ENCODE data around the gene FOXE1. TPM values are rescaled to one million over a fixed set of nuclear protein-coding genes. Genes with fewer than 3 reads are reported as not detected.

The FOXE1 gene
- total and polyA plus RNA-seq, 4 donors = not detected

DNA sequence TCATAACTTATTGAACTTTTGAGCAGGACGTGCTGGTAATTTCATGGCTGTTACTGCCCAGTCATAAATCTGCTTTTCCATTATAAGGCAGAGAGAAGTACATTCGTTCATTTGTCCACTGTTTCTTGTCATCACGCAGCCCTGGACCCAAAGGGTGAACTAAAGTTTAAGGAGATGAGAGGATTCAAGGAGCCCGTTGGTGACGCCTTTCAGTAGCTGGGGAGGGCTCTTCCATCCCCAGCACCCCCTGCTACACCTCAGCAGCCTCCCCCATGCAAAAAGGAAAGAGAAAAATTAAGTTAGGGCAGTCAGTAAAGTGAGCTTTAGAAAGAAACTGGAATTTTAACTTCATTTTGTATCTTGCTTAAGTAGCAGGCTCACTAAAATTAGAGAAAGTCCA lies 2.9 kb downstream of the FOXE1 start:
- Histone ChIP-seq H3K9me3 (ENCODE audit: control insufficient read depth in 4 of 4, low read length in 3 of 4) (peaks cover 0 to 12% (median 0%) of the 10 kb centered on the region in 4 donors), H3K9ac (ENCODE audit: low read depth in 1 of 2, low read length in 2 of 2) (no peak overlapping the region), H3K27ac (ENCODE audit: low read depth in 1 of 2, low read length in 2 of 2) (no peak overlapping the region), H3K4me1 (ENCODE audit: control insufficient read depth in 4 of 4, insufficient read depth in 4 of 4, low read length in 3 of 4) (peaks cover 10 to 18% (median 14%) of the 10 kb centered on the region in 4 donors), H3K4me3 (ENCODE audit: low read depth in 1 of 3, low read length in 3 of 3) (no peak overlapping the region), H3K27me3 (ENCODE audit: control insufficient read depth in 4 of 4, insufficient read depth in 4 of 4, low read length in 3 of 4) (peaks cover 15 to 38% (median 27%) of the 10 kb centered on the region in 4 donors), H3K36me3 (ENCODE audit: control insufficient read depth in 4 of 4, insufficient read depth in 3 of 4, low read depth in 1 of 4, low read length in 3 of 4) (no peaks in the 10 kb centered on the region)
- TF ChIP-seq, protein P1, sequence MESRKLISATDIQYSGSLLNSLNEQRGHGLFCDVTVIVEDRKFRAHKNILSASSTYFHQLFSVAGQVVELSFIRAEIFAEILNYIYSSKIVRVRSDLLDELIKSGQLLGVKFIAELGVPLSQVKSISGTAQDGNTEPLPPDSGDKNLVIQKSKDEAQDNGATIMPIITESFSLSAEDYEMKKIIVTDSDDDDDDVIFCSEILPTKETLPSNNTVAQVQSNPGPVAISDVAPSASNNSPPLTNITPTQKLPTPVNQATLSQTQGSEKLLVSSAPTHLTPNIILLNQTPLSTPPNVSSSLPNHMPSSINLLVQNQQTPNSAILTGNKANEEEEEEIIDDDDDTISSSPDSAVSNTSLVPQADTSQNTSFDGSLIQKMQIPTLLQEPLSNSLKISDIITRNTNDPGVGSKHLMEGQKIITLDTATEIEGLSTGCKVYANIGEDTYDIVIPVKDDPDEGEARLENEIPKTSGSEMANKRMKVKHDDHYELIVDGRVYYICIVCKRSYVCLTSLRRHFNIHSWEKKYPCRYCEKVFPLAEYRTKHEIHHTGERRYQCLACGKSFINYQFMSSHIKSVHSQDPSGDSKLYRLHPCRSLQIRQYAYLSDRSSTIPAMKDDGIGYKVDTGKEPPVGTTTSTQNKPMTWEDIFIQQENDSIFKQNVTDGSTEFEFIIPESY (IDR thresholded peaks at IDR 0.05) = no peak
- TF ChIP-seq JUND (IDR thresholded peaks at IDR 0.05) (no peak), SP1 (IDR thresholded peaks at IDR 0.05) (no peak), TAF1 (conservative IDR thresholded peaks at IDR 0.05) (no peak), HNF4A (conservative IDR thresholded peaks at IDR 0.05) (no peak), RXRA (IDR thresholded peaks at IDR 0.05) (no peak), GABPA (IDR thresholded peaks at IDR 0.05 in 1 of 2, conservative IDR thresholded peaks at IDR 0.05 in 1 of 2) (no peak), EGR1 (IDR thresholded peaks at IDR 0.05; ENCODE audit: low read depth in 2 of 2) (no peak), RAD21 (IDR thresholded peaks at IDR 0.05) (no peak)
- TF ChIP-seq, protein P2, sequence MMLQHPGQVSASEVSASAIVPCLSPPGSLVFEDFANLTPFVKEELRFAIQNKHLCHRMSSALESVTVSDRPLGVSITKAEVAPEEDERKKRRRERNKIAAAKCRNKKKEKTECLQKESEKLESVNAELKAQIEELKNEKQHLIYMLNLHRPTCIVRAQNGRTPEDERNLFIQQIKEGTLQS (IDR thresholded peaks at IDR 0.05) = no peak
- TF ChIP-seq, protein P3, sequence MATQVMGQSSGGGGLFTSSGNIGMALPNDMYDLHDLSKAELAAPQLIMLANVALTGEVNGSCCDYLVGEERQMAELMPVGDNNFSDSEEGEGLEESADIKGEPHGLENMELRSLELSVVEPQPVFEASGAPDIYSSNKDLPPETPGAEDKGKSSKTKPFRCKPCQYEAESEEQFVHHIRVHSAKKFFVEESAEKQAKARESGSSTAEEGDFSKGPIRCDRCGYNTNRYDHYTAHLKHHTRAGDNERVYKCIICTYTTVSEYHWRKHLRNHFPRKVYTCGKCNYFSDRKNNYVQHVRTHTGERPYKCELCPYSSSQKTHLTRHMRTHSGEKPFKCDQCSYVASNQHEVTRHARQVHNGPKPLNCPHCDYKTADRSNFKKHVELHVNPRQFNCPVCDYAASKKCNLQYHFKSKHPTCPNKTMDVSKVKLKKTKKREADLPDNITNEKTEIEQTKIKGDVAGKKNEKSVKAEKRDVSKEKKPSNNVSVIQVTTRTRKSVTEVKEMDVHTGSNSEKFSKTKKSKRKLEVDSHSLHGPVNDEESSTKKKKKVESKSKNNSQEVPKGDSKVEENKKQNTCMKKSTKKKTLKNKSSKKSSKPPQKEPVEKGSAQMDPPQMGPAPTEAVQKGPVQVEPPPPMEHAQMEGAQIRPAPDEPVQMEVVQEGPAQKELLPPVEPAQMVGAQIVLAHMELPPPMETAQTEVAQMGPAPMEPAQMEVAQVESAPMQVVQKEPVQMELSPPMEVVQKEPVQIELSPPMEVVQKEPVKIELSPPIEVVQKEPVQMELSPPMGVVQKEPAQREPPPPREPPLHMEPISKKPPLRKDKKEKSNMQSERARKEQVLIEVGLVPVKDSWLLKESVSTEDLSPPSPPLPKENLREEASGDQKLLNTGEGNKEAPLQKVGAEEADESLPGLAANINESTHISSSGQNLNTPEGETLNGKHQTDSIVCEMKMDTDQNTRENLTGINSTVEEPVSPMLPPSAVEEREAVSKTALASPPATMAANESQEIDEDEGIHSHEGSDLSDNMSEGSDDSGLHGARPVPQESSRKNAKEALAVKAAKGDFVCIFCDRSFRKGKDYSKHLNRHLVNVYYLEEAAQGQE (IDR thresholded peaks at IDR 0.05) = no peak
- no peak for DNase-seq (ENCODE audit: low spot score)
- 28% methylated on average over 5 of the region's 5 CpGs for WGBS

DNA sequence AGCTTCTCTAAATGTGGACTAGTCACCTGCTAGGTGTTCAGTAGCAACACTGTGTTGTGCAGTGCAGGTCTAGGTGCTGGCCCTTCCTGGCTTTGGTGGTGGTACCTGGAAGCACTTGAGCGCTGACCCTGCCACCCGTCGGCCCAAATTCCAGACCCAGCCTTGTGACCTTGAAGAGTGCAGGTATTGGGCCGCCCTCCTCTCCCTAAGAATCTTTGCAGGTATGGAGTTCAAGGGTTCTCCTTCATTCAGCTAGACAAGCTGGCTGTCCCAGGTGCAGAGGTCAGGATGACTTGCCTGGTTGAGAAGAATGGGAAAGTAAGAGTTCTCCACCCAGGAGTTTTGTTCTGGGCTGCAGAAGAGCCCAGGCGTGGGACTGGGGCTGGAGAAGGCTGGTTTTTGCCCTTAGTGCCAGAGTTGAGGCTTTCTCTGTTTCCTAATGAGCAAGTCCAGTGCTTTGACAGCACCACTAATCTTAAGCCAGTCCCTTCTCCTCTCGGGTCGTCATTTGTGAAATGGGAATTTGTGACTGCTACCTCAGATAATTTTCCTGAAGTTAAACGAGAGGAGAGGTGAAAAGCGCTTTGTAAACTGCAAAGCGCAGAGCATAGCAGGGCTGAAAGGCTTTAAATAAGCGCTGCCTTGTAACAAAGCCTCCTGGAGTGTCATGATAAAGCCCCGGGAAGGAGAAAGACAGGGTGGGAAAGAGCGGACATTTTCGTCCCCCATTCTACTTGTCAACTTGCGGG lies 4.0 kb downstream of the FOXE1 start:
- Histone ChIP-seq H3K4me3 (ENCODE audit: low read depth in 1 of 3, low read length in 3 of 3) (no peak overlapping the region), H3K9ac (ENCODE audit: low read depth in 1 of 2, low read length in 2 of 2) (no peak overlapping the region), H3K9me3 (ENCODE audit: control insufficient read depth in 4 of 4, low read length in 3 of 4) (peaks cover 0 to 12% (median 0%) of the 10 kb centered on the region in 4 donors), H3K27ac (ENCODE audit: low read depth in 1 of 2, low read length in 2 of 2) (no peak overlapping the region), H3K36me3 (ENCODE audit: control insufficient read depth in 4 of 4, insufficient read depth in 3 of 4, low read depth in 1 of 4, low read length in 3 of 4) (no peaks in the 10 kb centered on the region), H3K27me3 (ENCODE audit: control insufficient read depth in 4 of 4, insufficient read depth in 4 of 4, low read length in 3 of 4) (peaks cover 13 to 35% (median 27%) of the 10 kb centered on the region in 4 donors), H3K4me1 (ENCODE audit: control insufficient read depth in 4 of 4, insufficient read depth in 4 of 4, low read length in 3 of 4) (peaks cover 10 to 17% (median 11%) of the 10 kb centered on the region in 4 donors)
- DNase-seq (ENCODE audit: low spot score) = no peak
- 13% methylated on average over 15 of the region's 15 CpGs for WGBS
- TF ChIP-seq RXRA (IDR thresholded peaks at IDR 0.05) (no peak), EGR1 (IDR thresholded peaks at IDR 0.05; ENCODE audit: low read depth in 2 of 2) (no peak), YY1 (IDR thresholded peaks at IDR 0.05) (no peak), SP1 (IDR thresholded peaks at IDR 0.05) (no peak), TAF1 (conservative IDR thresholded peaks at IDR 0.05) (no peak), FOXA1 (IDR thresholded peaks at IDR 0.05) (no peak), FOXA2 (IDR thresholded peaks at IDR 0.05) (no peak), RAD21 (IDR thresholded peaks at IDR 0.05) (no peak), HNF4A (conservative IDR thresholded peaks at IDR 0.05) (no peak)
- TF ChIP-seq, protein P1 (IDR thresholded peaks at IDR 0.05) = no peak
- TF ChIP-seq, protein P3 (IDR thresholded peaks at IDR 0.05) = no peak

Data from liver (tissue), 9 donors.